HCEC 1CT (cell line): ENCODE data around the gene SLC9C1.

Source experiments
- DNase-seq: peaks from one replicate; pipeline ENCODE4 v3.0.0-alpha.2; 2017

The SLC9C1 gene

GRCh38 chr3:112129925-112130637, 163.9 kb downstream of the SLC9C1 start:
- no peak for DNase-seq

- no peak for DNase-seq
Measured at GRCh38 chr3:112128843-112129727, 164.9 kb downstream of the SLC9C1 start.

GRCh38 chr3:112127522-112128494, 166.2 kb downstream of the SLC9C1 start:
- no peak for DNase-seq

- DNase-seq: no peak
Measured at GRCh38 chr3:112126511-112126911, 167.5 kb downstream of the SLC9C1 start.

- no peak for DNase-seq
Measured at GRCh38 chr3:112124907-112125607, 169.0 kb downstream of the SLC9C1 start.

- no peak for DNase-seq
Measured at GRCh38 chr3:112123548-112123947, 170.5 kb downstream of the SLC9C1 start.

- no peak for DNase-seq
Measured at GRCh38 chr3:112122870-112123269, 171.1 kb downstream of the SLC9C1 start.

GRCh38 chr3:112121577-112122547, 172.2 kb downstream of the SLC9C1 start:
- no peak for DNase-seq

- no peak for DNase-seq
Measured at GRCh38 chr3:112119962-112120836, 173.8 kb downstream of the SLC9C1 start.

GRCh38 chr3:112117841-112118571, 176.0 kb downstream of the SLC9C1 start:
- no peak for DNase-seq

GRCh38 chr3:112117415-112117814, 176.6 kb downstream of the SLC9C1 start:
- DNase-seq: no peak

- no peak for DNase-seq
Measured at GRCh38 chr3:112116748-112117186, 177.2 kb downstream of the SLC9C1 start.

GRCh38 chr3:112115806-112116383, 178.1 kb downstream of the SLC9C1 start:
- DNase-seq: no peak

GRCh38 chr3:112115161-112115739, 178.8 kb downstream of the SLC9C1 start:
- no peak for DNase-seq

- no peak for DNase-seq
Measured at GRCh38 chr3:112114576-112115160, 179.3 kb downstream of the SLC9C1 start.

- peak; percentile 62 for DNase-seq
Measured at GRCh38 chr3:112111785-112112402, 182.1 kb downstream of the SLC9C1 start.

GRCh38 chr3:112109322-112109721, 184.7 kb downstream of the SLC9C1 start:
- DNase-seq: no peak
